ENCODE data around the gene CDK6. TPM values are rescaled to one million over a fixed set of nuclear protein-coding genes. Genes with fewer than 3 reads are reported as not detected.
A peak's percentile ranks its signal among the peaks of the same experiment; 100 is the strongest.

The CDK6 gene
- total RNA-seq, 2 donors from 2014 or later = 13.6 to 39.9 TPM

GRCh38 chr7:92645114-92646061 lies 191.0 kb downstream of the CDK6 start:
- peak; percentile 16 for DNase-seq (ENCODE audit: low spot score)
- TF ChIP-seq CTCF (IDR thresholded peaks at IDR 0.05) (no peak), POLR2AphosphoS5 (IDR thresholded peaks at IDR 0.05) (peak; percentile 35), POLR2A (IDR thresholded peaks at IDR 0.05) (no peak)
- H3K27ac ChIP-seq = no peak overlapping the region
- no peaks in the 10 kb centered on the region for H3K36me3 ChIP-seq
- H3K4me3 ChIP-seq = no peak overlapping the region
- H3K9me3 ChIP-seq = no peaks in the 10 kb centered on the region
- 24% methylated on average over 11 of the region's 11 CpGs for WGBS
- intact Hi-C loops (cut with DNase I) = no loop called here
- no peaks in the 10 kb centered on the region for H3K27me3 ChIP-seq (replicated peaks; ENCODE audit: insufficient read depth)
- H3K4me1 ChIP-seq (replicated peaks) = no peaks in the 10 kb centered on the region

DNA sequence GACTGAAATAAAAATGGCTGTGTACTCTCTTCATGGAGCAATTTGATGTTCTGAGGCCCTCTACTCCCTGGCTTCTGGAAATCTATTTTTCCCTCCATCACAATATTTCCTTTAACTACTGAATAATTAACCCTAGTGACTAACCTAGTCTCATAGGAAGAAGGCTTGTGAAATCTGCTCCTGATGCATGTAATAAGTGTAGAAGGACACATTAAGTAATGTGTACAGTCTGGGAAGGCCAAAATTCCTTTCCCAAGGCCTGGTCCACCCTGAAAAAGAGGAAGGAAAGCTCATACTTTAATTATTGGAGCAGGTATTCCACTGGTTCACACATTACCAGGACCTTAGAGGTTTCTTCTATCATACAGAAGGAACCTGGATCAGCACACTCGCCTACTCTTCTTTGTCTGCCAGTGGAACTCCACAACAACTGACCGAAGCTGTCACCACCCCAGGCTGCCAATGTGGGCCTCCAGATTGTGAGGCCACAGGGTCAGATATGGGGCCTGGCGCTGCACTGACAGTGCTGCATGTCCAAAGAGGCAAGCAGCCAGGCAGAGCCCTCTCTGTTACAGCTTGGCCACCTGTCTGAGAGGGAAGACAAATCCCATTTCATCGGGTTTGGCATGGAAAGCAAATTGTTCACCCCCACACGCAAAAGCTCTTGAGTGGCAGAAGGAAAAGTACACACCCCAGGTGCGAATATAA lies 191.8 kb downstream of the CDK6 start:
- intact Hi-C loops (cut with DNase I) = no loop called here
- H3K4me3 ChIP-seq = no peak overlapping the region
- TF ChIP-seq POLR2AphosphoS5 (IDR thresholded peaks at IDR 0.05) = no peak
- no peaks in the 10 kb centered on the region for H3K36me3 ChIP-seq
- no peaks in the 10 kb centered on the region for H3K9me3 ChIP-seq
- no peak for DNase-seq (ENCODE audit: low spot score)
- WGBS = 74% methylated on average over 6 of the region's 6 CpGs
- no peaks in the 10 kb centered on the region for H3K4me1 ChIP-seq (replicated peaks)
- no peak overlapping the region for H3K27ac ChIP-seq
- no peaks in the 10 kb centered on the region for H3K27me3 ChIP-seq (replicated peaks; ENCODE audit: insufficient read depth)

- no peak overlapping the region for H3K4me3 ChIP-seq
- H3K27me3 ChIP-seq (replicated peaks; ENCODE audit: insufficient read depth) = no peaks in the 10 kb centered on the region
- DNase-seq (ENCODE audit: low spot score) = no peak
- no peaks in the 10 kb centered on the region for H3K9me3 ChIP-seq
- intact Hi-C loops (cut with DNase I) = no loop called here
- H3K36me3 ChIP-seq = no peaks in the 10 kb centered on the region
- H3K27ac ChIP-seq = no peak overlapping the region
- TF ChIP-seq CTCF (IDR thresholded peaks at IDR 0.05) = no peak
- no peak for TF ChIP-seq POLR2AphosphoS5 (IDR thresholded peaks at IDR 0.05)
- WGBS = 76% methylated on average over 2 of the region's 2 CpGs
- no peaks in the 10 kb centered on the region for H3K4me1 ChIP-seq (replicated peaks)
These were observed 192.6 kb downstream of the CDK6 start for GRCh38 chr7:92643821-92644220.

DNA sequence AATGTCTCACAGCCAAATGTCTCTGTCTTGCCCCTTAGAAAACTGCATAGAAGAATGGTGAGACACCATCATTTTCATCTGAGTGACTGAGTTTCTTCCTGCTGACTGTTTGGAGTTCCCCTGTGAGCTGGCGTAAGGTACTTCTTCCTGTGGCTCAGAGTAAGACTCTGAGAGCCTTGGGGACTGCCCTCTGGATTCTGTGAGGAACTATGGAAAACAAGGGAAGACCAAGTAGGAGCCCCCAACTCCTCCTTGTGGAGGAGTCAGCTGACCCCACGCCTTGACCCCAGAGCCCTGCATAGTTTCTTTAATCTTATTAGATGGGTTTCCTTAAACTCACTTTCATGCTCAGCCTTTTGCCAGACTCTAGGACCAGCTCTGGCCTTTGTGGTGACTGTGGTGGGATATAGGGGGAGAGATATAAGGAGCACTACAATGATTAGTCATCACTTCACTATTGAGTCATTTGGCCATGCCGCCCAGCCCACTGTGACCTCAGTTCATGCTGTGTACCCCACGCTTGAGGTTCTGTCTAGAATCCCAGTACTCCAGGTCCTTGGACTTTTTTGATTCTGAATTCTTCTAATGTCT lies 194.4 kb downstream of the CDK6 start:
- no peak for TF ChIP-seq POLR2A (IDR thresholded peaks at IDR 0.05)
- TF ChIP-seq CTCF (IDR thresholded peaks at IDR 0.05) = no peak
- no peak for TF ChIP-seq POLR2AphosphoS5 (IDR thresholded peaks at IDR 0.05)
- no peaks in the 10 kb centered on the region for H3K9me3 ChIP-seq
- H3K4me3 ChIP-seq = no peak overlapping the region
- 84% methylated on average over 4 of the region's 4 CpGs for WGBS
- no peak overlapping the region for H3K27ac ChIP-seq
- no peak for DNase-seq (ENCODE audit: low spot score)
- no peaks in the 10 kb centered on the region for H3K36me3 ChIP-seq
- no peaks in the 10 kb centered on the region for H3K4me1 ChIP-seq (replicated peaks)
- intact Hi-C loops (cut with DNase I) = no loop called here
- H3K27me3 ChIP-seq (replicated peaks; ENCODE audit: insufficient read depth) = no peaks in the 10 kb centered on the region

DNA sequence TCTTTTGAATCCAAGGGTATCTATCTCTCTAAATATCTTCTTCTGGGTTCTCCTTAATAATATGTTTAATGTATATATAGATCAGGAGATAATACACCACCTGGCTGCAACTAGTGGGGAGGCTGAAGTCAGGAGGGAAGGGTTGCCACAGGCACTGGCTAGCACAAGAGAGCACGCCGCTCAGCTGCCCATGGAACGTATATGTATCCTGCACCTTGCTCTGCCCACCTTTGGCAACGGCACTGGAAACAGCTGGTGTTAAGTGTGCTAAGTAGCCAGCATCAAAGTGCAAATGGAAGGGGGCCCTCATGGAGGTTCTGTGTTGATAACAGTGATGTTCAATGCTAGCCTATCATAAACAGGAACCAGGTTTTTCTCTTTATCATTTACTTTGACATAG lies 196.4 kb downstream of the CDK6 start:
- Histone ChIP-seq H3K27ac (no peak overlapping the region), H3K9me3 (no peaks in the 10 kb centered on the region), H3K4me3 (no peak overlapping the region), H3K27me3 (replicated peaks; ENCODE audit: insufficient read depth) (no peaks in the 10 kb centered on the region), H3K36me3 (no peaks in the 10 kb centered on the region), H3K4me1 (replicated peaks) (no peaks in the 10 kb centered on the region)
- DNase-seq (ENCODE audit: low spot score) = no peak
- no peak for TF ChIP-seq CTCF (IDR thresholded peaks at IDR 0.05)
- TF ChIP-seq POLR2A (IDR thresholded peaks at IDR 0.05) = no peak
- TF ChIP-seq POLR2AphosphoS5 (IDR thresholded peaks at IDR 0.05) = no peak
- 76% methylated on average over 4 of the region's 4 CpGs for WGBS
- intact Hi-C loops (cut with DNase I) = no loop called here

Data from prostate gland (tissue), 2 donors.